Stimulated activated CD4-positive, alpha-beta T cell treated with anti-CD3 and anti-CD28 coated beads, Interleukin-4, amount 100 ng/mL, for 24 hours (primary cell): ENCODE results near the gene RECK.
A peak's percentile ranks its signal among the peaks of the same experiment; 100 is the strongest.
"Not testable (repeated sequence)": the region's sequence is repeated elsewhere in the genome, so short reads cannot be mapped to it uniquely, and the experiment has no call there.

ENCODE experiments used
- DNase-seq: peaks from one replicate; pipeline ENCODE4 v3.0.0-alpha.2; 2020

The RECK gene

GRCh38 chr9:36074055-36074454 is 37.3 kb downstream of the RECK start:
- DNase-seq = no peak

DNA sequence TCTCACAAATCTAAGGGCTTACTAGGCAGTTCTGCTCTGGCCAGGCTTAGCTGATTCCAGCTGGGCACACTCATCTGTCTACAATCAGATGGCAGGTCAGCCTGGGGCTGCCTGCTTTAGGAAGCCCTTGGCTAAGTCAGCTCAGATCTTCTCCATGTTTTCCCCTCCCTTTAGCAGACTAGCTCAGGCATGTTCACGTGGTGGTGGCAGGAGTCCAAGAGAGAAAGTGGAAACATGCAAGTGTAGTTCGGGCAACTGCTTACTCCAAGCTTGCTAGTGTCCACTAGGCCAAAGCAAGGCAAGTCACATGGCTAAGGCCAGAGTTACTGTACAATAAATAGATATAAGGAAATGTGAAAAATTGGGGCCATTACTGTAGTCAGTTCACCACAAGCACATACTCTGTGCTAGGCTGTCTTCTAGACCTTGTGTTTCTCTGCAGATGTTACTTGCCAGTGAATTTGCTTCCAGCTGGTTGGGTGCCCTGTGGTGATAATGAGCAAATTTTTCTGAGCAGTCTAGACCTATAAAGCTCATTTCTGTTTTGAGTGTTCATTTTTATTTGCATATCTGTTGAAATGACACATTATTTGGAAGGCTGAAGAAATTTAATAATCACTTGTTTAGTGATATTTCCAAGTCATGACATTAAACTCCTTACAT is 38.3 kb downstream of the RECK start:
- DNase-seq = no peak

DNA sequence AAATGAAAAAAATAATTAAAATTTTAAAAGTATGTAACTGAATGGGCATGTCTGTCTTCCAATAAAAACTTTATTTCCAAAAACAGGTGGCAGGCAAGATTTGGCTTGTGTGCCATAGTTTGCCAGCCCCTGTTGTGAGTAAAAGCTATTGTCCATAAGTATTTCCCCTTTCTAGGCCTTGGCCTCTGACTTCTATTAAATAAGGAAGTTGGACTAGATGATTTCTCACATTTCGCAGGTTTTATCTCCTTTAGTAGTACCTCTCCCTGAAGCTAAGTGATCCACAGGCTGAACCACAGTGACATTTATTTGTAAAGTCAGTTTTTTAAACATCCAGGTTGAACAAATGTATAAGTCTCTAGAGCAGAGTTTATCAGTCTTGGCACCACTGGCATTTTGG is 41.3 kb downstream of the RECK start:
- DNase-seq = no peak

- no peak for DNase-seq
Observed at GRCh38 chr9:36080519-36080918, 43.8 kb downstream of the RECK start.

- DNase-seq = no peak
Observed at GRCh38 chr9:36082931-36083330, 46.2 kb downstream of the RECK start.

DNA sequence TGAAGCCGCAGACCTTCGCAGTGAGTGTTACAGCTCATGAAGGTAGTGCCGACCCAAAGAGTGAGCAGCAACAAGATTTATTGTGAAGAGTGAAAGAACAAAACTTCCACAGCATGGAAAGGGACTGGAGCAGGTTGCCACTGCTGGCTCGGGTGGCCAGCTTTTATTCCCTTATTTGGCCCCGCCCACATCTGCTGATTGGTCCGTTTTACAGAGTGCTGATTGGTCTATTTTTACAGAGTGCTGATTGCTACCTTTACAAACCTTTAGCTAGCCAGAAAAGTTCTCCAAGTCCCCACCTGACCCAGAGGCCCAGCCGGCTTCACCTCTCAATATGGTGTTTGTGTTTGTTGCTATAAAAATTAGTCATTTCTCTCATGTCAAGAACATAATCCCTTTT is 49.7 kb downstream of the RECK start:
- DNase-seq = no peak

DNA sequence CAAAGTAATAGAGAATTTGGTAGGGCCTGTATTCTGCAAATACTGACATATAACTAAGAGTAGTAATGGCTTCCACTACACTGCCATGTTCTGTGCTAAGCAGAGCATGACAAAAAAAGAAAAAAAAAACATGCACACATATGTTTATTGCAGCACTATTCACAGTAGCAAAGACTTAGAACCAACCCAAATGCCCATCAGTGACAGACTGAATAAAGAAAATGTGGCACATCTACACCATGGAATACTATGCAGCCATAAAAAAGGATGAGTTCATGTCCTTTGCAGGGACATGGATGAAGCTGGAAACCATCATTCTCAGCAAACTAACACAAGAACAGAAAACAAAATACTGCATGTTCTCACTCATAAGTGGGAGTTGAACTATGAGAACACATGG is 50.3 kb downstream of the RECK start:
- not testable (repeated sequence) for DNase-seq

DNA sequence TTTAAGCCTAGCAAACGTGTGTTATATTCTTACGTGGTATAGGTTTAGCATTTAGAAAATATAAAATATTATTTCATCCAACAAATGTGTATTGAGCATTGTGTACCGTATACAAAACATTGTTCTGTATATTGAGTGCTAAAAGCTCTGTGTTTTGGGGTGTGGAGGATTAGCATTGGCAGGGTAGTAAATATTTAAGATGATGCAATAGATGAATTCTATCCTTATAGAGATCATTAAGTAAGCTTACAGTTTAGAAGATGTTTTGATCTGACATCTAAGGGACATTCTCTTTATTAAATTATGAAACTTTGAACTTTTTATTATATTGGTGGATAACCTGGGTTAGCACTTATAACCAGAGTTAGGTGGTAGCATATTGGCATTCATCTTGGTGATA is 51.3 kb downstream of the RECK start:
- DNase-seq = no peak

DNA sequence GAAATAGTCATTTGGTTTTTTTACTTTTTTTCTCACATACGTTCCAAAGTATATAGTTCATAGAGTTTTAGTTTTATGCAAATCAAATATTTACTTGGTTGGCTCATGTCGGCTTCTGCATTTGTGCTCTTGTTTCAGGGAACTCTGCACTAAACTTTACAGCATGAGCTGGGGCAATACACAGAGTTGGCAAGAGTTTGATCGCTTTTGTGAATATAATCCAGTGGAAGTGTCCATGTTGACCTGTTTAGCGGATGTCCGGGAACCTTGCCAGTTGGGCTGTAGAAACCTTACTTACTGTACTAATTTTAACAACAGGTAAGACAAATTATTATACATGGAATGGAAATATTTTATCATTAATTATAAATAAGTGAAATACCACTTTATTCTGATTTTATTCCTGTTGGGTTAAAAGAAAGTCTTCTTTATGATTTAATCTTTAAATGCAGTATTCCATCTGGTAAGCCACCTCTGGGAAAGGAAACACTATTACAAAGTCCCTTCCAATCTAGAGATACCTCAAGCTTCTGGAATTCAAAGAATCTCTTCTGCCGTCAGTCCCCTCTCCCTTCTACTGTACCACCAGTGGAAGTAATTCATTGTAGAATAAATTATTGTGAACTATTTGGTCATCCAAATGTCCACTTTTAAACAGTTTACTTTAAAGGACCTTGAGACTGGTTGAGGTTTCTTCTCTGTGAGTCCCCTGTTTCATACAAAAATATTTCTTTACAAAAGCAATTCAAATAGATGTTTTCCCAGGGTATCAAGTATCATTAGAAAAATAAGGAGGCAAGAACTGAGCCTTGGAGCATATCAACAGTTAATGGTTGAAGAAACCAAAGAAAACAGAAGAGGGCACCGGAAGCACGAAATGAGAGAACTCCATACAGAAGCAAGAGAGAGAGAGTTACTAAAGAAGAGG is 54.6 kb downstream of the RECK start:
- no peak for DNase-seq

DNA sequence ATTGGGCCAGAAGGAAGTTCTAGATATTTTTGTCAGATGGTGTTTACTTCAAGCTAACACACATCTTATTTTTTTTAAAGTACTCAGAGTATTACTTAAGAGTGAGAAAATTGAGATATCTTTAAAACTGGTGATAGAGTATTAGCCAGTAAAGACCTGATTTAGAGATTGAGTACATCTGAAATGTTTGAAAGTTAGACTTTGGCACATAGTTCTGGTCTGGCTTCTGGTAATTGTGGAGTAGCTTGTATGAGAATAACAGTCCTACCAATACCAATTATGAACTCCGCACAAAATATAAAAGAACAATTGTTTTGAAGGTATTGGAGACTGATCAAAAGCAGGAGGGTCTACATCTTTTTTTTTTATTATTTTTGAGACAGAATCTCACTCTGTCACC is 55.3 kb downstream of the RECK start:
- DNase-seq = no peak

DNA sequence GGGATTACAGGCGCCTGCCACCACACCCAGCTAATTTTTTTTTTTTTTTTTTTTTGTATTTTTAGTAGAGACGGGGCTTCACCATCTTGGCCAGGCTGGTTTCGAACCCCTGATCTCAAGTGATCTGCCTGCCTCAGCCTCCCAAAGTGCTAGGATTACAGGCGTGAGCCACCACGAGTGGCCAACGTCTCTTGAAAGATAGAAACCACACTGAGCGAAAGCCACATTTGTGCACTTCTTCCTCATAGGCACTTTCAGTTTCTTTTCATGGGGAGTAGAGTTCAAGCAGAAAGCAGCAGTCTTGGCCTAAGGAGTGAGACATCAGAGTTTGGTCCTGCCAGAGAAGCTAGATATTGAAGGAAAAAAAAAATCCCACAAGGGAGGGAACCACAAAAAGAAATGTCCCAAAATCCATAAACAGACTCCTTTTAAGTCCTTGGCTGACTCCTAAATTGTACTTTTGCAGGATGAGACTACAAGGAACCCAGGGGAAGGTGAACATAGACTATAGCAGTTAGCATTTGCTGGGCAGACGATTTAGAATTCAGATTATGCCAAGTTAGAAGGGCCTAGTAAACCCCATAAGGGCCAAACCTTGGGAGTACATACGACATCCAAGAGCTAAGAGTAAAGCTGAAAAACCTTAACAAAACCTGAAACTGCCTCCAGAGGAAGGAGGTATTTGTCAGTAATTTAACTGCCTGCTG is 55.9 kb downstream of the RECK start:
- DNase-seq = peak; percentile 38

GRCh38 chr9:36093384-36093783 is 56.7 kb downstream of the RECK start:
- no peak for DNase-seq

DNA sequence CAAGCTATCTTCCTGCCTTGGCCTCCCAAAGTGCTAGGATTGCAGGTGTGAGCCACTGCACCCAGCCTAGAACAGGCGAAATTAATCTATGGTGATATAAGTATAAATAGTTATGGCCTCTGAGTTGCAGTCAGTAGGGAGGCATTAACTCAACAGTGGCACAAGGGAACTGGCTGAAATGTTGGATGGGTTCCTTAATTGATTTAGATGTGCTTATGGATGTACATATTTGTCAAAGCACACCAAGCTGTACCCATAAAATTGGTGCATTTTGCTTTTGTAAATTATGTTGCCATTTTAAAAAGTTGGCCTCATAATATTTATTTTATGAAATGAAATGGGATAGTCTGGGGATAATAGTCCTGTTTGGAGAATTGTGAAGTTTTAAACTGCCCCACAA is 63.0 kb downstream of the RECK start:
- no peak for DNase-seq

GRCh38 chr9:36100532-36100931 is 63.8 kb downstream of the RECK start:
- DNase-seq = no peak

- DNase-seq = no peak
Observed at GRCh38 chr9:36101916-36102741, 65.4 kb downstream of the RECK start.

- peak; percentile 90 for DNase-seq
Observed at GRCh38 chr9:36102742-36103495, 66.2 kb downstream of the RECK start.

GRCh38 chr9:36109071-36109470 is 72.4 kb downstream of the RECK start:
- no peak for DNase-seq

- DNase-seq = no peak
Observed at GRCh38 chr9:36110434-36110833, 73.7 kb downstream of the RECK start.

- DNase-seq = no peak
Observed at GRCh38 chr9:36112516-36112915, 75.8 kb downstream of the RECK start.

DNA sequence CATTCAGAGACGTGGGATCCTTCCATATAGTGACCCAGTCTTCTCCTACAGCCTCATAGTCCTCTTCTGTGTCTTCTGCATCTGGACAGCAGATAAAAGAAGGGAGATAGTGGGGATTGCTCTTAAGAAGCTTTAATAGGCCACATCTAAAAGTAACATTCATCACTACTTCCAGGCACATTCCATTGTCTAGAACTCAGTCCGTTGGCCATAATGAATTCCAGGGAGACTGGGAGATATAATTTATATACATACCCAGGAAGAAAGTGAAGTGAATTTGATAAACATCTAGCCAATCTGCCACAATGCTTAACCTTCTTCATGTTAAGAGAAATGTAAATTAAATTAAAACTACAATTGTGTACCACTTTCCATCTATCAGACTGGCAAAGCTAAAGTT is 77.3 kb downstream of the RECK start:
- DNase-seq = no peak

DNA sequence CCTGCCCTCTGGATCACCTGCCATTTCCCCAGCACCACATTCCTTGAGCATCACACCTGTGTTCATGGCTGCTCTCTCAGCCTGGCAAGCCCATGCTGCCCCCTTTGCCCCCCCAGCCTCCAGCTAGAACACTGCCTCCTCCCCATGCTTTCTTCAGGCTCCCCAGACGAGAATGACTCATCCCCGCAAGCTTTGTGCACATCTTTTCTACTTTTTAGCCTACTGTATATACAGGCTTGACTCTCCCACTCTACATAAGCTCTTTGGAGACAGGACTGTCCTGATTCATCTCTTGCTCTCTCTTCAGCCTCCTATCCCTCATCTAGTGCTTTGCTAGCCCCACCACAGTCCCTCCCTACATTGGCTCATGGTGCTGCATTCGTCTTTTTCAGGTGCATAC is 79.9 kb downstream of the RECK start:
- no peak for DNase-seq

DNA sequence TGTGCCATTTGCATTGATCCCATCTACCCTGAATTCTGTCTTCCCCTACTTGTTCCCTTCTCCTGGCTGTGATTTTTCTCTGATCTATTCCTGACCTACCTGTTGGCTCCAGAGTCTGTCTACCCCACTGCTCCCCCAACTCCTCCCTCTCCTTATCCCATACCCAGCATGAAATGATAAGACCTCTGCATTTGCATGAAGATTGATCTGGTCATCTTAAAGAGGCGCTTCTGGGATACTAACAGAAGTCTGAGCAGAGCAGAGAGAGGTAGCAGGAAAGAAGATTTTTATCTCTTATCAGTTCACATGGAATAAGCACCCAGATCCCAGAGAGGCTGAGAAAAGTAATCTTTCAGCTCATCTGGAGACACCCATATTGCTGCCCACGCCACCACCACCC is 81.5 kb downstream of the RECK start:
- no peak for DNase-seq
